Heart right ventricle (tissue), 16 donors: ENCODE data around the gene C4orf50. TPM values are rescaled to one million over a fixed set of nuclear protein-coding genes. Genes with fewer than 3 reads are reported as not detected.

Source experiments
- ATAC-seq, 8 donors: fragments of 200-7000 bp; cut with Tn5 transposase; one replicate each; pipeline ENCODE4 v1.9.1; 2020; ENCODE audit warnings: mild to moderate bottlenecking in 8 of 8, moderate library complexity in 8 of 8, moderate number of reproducible peaks in 1 of 8
- DNase-seq, 2 donors: peaks; one replicate each; pipeline ENCODE4 v3.0.0-alpha.2; 2020
- H3K27ac ChIP-seq, 10 donors: fragments of 200-600 bp; sonication (generic) in 2 of 10; one replicate each; pipeline versions ENCODE4 v1.5.0 to v1.8.0; 2020 to 2022; ENCODE audit warnings: mild to moderate bottlenecking in 3 of 10
- H3K27me3 ChIP-seq, 7 donors: fragments of 200-600 bp; one replicate each; pipeline ENCODE4 v1.8.0; 2021 to 2022; ENCODE audit warnings: mild to moderate bottlenecking in 2 of 7
- H3K36me3 ChIP-seq, 9 donors: fragments of 200-600 bp; sonication (generic) in 1 of 9; one replicate each; pipeline versions ENCODE4 v1.5.0 to v1.8.0; 2020 to 2022; ENCODE audit warnings: mild to moderate bottlenecking in 2 of 9
- H3K4me1 ChIP-seq, 9 donors: fragments of 200-600 bp; sonication (generic) in 1 of 9; one replicate each; pipeline versions ENCODE4 v1.5.0 to v1.8.0; 2020 to 2022; ENCODE audit warnings: mild to moderate bottlenecking in 4 of 9
- H3K4me3 ChIP-seq, 10 donors: fragments of 200-600 bp; sonication (generic) in 2 of 10; one replicate each; pipeline versions ENCODE4 v1.5.0 to v1.8.0; 2020 to 2022; ENCODE audit warnings: mild to moderate bottlenecking in 7 of 10, moderate library complexity in 2 of 10
- H3K9me3 ChIP-seq, 11 donors: fragments of 200-600 bp in 10 of 11; sonication (generic) in 2 of 11; one replicate each; pipeline versions ENCODE4 v1.5.0 to v1.8.0; 2013 to 2022; ENCODE audit warnings: mild to moderate bottlenecking in 2 of 11, control low read depth in 1 of 11, moderate library complexity in 1 of 11
- WGBS, 2 donors: extraction: QIAGEN DNeasy Blood & Tissue Kit; methylation state at CpG; one replicate each; pipeline ENCODE4 v1.1.7; 2013; ENCODE audit warnings: inconsistent platforms in 1 of 2; 5-methylcytosine and 5-hydroxymethylcytosine counted together
- intact Hi-C, 10 donors: fragments of 100-400 bp; cut with DNase I; formaldehyde crosslinking; loops; one replicate each; pipeline versions ENCODE4 v1.11.1 to v1.14.2; 2022
- polyA plus RNA-seq, 2 donors: library from polyadenylated mRNA; stranded (reverse); fragments of 200-250 nt; gene quantifications; one replicate each; pipeline ENCODE4 v1.2.3, GENCODE V29; 2013
- total RNA-seq, 10 donors: library from RNA; stranded (reverse); fragmentation: NEBNext Ultra II Directional in 3 of 10; extraction: Animal tissue kit (Norgen Biotek cat#: 25700) in 3 of 10; gene quantifications; one replicate each; pipeline versions ENCODE4 v1.2.1 to v1.2.4, GENCODE V29; 2021 to 2023
- TF ChIP-seq, protein P1 (sequence below), 9 donors: fragments of 200-600 bp; sonication (generic) in 2 of 9; IDR thresholded peaks; one replicate each; pipeline versions ENCODE4 v1.5.0 to v1.8.0; 2021 to 2022; ENCODE audit warnings: antibody characterized with exemption in 9 of 9, mild to moderate bottlenecking in 5 of 9, moderate library complexity in 1 of 9
- donor health status: Arrhythmogenic right ventricular cardiomyopathy.
- donor health status: ischemic (EF 13 %, LVEDD 7.1; RV severe dilation, severe dysfunction).
- donor health status: healthy with polysubstance abuse.
- donor health status: DM: no; HTN: yes; CAD: no.
- donor health status: DM: no; HTN: no; CAD: no.
- donor health status: ischemic (EF 25% LVEDD 6.9; RV normal size, moderate dysfunction).
- donor health status: ischemic (EF 25% LVEDD 5.7; RV mildly dilated, moderate dysfunction).
- donor health status: healthy.
- donor health status: DM: yes; HTN: yes; CAD: no.
- donor health status: Ischemic cardiomyopathy.
- donor health status: ischemic (EF 35%, LVEDD 5.7; RV mildly dilated, moderate dysfunction).
- donor health status: nonischemic (EF 11% LVEDD 7.7; RV severe dilation, severe dysfunction).
- donor health status: DM: yes; HTN: yes; CAD: no.
- donor health status: PGD.
- donor health status: ischemic (EF 29% LVEDD 5.4; RV normal size, mild dysfunction).
- donor health status: nonischemic (EF 23%, LVEDD 6.1; RV moderate dilation, normal function).

The C4orf50 gene
- total and polyA plus RNA-seq, 12 donors: 0.05 TPM; not detected in 11

DNA sequence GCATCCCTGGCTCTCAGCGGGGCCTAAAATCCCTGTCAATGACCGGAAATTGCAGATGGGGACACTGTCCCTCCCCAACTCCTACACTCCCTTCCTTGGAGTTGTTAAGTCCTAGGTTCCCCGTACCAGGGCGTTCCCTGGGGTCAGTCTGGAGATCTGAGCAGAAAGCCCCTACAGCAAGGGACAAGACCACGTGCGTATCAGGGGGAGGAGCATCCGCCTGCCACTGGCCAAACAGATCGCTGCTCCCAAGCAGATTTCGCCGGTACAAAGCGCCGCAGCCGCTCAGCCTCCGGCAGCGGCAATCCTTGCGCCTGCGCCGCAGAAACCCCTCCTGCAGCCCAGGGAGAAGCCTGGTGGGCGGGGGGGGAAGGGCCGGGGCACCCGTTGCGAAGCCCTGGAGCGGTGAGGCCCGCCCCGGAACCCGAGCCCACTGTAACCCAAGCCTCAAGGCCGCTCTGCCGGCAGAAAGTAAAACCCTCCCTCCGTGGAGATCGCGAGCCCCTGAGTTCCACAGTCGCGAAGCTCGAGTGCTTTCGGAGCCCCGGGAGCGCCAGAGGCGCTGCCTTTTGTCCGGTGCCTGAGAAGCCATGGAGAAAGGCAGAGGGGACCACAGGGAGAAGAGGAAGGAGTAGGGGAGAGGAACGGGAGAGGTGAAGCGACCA is 128.0 kb downstream of the C4orf50 start:
- peak overlapping the region in 6 of 10 donors; percentile 15 to 35 (median 32) for H3K4me3 ChIP-seq
- no peaks in the 10 kb centered on the region for H3K9me3 ChIP-seq
- H3K36me3 ChIP-seq: no peaks in the 10 kb centered on the region
- intact Hi-C loops: no loop called here
- TF ChIP-seq, protein P1, sequence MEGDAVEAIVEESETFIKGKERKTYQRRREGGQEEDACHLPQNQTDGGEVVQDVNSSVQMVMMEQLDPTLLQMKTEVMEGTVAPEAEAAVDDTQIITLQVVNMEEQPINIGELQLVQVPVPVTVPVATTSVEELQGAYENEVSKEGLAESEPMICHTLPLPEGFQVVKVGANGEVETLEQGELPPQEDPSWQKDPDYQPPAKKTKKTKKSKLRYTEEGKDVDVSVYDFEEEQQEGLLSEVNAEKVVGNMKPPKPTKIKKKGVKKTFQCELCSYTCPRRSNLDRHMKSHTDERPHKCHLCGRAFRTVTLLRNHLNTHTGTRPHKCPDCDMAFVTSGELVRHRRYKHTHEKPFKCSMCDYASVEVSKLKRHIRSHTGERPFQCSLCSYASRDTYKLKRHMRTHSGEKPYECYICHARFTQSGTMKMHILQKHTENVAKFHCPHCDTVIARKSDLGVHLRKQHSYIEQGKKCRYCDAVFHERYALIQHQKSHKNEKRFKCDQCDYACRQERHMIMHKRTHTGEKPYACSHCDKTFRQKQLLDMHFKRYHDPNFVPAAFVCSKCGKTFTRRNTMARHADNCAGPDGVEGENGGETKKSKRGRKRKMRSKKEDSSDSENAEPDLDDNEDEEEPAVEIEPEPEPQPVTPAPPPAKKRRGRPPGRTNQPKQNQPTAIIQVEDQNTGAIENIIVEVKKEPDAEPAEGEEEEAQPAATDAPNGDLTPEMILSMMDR (IDR thresholded peaks at IDR 0.05): no peak
- ATAC-seq (peak in 2 of 8 donors; percentile 7 to 32), DNase-seq (peak in 1 of 2 donors; percentile 14)
- peaks cover 7 to 40% (median 23%) of the 10 kb centered on the region in 9 donors for H3K4me1 ChIP-seq
- H3K27me3 ChIP-seq: peaks cover 50 to 96% (median 93%) of the 10 kb centered on the region in 7 donors
- 1% methylated on average over 39 to 41 of the region's 41 CpGs for WGBS, 2 donors
- H3K27ac ChIP-seq: no peak overlapping the region

DNA sequence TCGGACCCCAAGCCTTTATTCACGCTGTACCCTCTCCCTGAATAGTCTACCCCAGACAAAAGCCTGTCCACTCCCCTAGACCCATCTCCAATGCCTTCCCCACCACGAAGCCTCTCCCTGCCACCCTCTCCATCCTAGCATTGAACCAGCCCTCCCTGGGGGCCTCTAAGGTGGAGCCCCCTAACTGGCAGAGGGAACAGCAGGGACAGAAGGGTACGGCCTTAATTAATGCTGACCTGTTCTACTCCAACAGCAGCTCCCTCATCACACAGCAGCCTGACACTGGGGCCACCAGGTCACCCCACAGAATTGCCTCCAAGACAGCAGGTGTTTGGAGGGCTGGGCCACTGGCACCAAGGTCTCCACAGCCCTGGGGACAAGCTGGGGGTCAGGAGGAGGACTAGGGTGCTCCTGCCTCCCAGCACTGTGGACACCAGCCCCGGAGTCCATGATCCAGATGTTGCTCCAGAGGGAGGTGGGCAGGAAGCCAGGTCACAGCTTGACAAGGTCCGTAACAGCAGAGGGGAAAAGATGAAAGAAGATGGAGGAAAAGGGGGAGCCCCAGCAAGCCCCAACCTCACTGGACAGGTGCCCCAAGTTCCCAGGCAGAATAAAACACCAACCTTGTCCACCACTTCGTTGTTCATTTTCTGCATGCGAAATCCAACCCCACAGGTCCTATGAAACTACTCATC is 129.1 kb downstream of the C4orf50 start:
- WGBS, 2 donors: 21 to 26% methylated on average over 8 of the region's 8 CpGs
- intact Hi-C loops: no loop called here
- no peaks in the 10 kb centered on the region for H3K9me3 ChIP-seq
- H3K4me1 ChIP-seq: peaks cover 7 to 40% (median 23%) of the 10 kb centered on the region in 9 donors
- H3K4me3 ChIP-seq: peak overlapping the region in 4 of 10 donors; percentile 27 to 62 (median 56)
- ATAC-seq (no peak), DNase-seq (no peak)
- no peaks in the 10 kb centered on the region for H3K36me3 ChIP-seq
- H3K27me3 ChIP-seq: peaks cover 45 to 87% (median 84%) of the 10 kb centered on the region in 7 donors
- TF ChIP-seq, protein P1 (IDR thresholded peaks at IDR 0.05): no peak
- H3K27ac ChIP-seq: no peak overlapping the region

DNA sequence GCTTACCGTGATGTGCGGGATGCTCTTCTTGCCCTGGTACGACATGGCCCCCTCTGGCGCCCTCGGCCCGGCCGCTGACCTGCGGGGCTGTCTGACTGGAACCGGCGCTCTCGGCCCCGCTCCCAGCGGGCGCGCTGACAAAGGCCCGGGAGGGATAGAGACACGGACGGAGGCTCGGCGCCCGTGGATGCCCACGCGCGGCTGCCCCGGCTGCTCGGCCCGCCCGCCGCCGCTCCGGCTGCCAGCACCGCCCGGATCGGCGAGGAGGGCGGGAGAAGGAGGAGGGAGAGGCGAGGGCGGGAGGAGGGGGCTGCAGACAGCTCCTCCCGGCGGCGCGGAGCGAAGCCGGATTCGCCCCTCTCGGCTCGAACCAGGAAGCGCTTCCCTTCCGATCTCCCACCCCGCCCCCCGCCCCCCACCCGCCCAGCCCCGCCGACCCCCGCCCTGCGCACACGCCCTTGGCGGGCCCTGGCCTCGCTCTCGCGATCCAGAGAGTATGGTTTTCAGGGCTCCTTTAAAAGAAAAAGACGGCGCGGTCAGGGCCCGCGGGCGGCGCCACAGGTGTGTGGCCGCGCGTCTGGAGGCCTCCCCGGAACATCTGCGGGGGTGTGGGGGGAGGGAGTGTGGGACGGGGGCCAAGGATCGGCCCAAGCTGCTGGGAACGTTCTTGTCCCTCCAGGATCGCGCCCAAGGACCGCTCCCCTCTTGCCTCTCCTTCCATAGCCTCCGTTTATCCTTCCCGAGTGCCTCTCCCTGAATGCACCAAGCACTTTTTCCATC is 129.8 kb downstream of the C4orf50 start:
- ATAC-seq (peak in 1 of 8 donors; percentile 50), DNase-seq (no peak)
- Histone ChIP-seq H3K36me3 (no peaks in the 10 kb centered on the region), H3K4me1 (peaks cover 7 to 38% (median 23%) of the 10 kb centered on the region in 9 donors), H3K4me3 (peak overlapping the region; percentile 27 to 62 (median 52)), H3K27ac (no peak overlapping the region), H3K27me3 (peaks cover 45 to 83% (median 77%) of the 10 kb centered on the region in 7 donors), H3K9me3 (no peaks in the 10 kb centered on the region)
- TF ChIP-seq, protein P1 (IDR thresholded peaks at IDR 0.05): no peak
- intact Hi-C loops: no loop called here
- WGBS, 2 donors: 0 to 1% methylated on average over 60 to 77 of the region's 81 CpGs
